ENCODE data around the gene SLC44A2. TPM values are rescaled to one million over a fixed set of nuclear protein-coding genes. Genes with fewer than 3 reads are reported as not detected.

Gene SLC44A2
- total and polyA plus RNA-seq, 2 of the 8 experiments (the other 6 are each of a cell fraction or from before 2014, with no cell fraction given), result 105 to 120 TPM

DNA sequence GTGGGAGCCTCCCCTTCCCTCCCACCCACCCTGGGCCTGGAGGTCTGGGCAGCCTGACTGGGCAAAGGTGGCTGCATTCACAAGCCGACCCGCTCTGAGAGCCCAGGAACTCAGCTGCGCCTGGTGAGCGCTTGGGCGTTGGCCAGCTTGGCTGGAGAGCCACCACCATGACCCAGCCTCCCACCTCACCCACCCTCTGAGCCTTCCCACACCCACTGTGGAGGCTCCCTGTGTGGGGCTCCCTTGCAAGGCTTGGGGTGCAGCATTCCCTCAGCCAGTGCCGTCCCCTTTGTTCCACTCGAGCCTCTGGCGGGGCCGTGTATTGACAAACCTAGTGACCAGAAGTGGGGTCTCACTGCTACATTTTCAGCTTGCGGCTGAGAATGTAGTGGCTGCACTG, 60.8 kb downstream of the SLC44A2 start:
- no peak overlapping the region for H2BK15ac ChIP-seq (ENCODE audit: low read length)
- no peak overlapping the region for H4K91ac ChIP-seq (replicated peaks; ENCODE audit: insufficient read length, low read length)
- no peak overlapping the region for H2BK20ac ChIP-seq (ENCODE audit: low read length)
- CTCF ChIA-PET (ENCODE audit: partially characterized antibody), result interaction anchor here (0.8 to 4.7 kb wide), 4 partner anchors 15 to 106 kb away, joined by 3 to 30 read pairs (median 4); partner anchors contain the start of gene QTRT1
- H4K5ac ChIP-seq (ENCODE audit: insufficient read length, low read depth, low read length), result no peak overlapping the region
- no peak overlapping the region for H2AFZ ChIP-seq (ENCODE audit: low read length)
- POLR2A ChIA-PET (ENCODE audit: partially characterized antibody), result interaction anchor here (1.1 to 59.0 kb wide), 4 partner anchors 5 to 369 kb away, joined by 3 to 1874 read pairs (median 938); partner anchors contain the start of genes DNM2, ILF3, QTRT1 and SLC44A2
- no peak for FAIRE-seq
- H3K4me1 ChIP-seq (replicated peaks in 1 of 4; ENCODE audit: control insufficient read depth in 3 of 4, insufficient read depth in 4 of 4, low read length in 3 of 4), result no peaks in the 10 kb centered on the region; a peak in 2 of 7 replicates
- no peaks in the 10 kb centered on the region for H3K23me2 ChIP-seq (ENCODE audit: low read depth, low read length)
- no peak overlapping the region for H2AK5ac ChIP-seq (ENCODE audit: low read depth, low read length)
- H3K4me2 ChIP-seq (ENCODE audit: insufficient read depth in 1 of 2, low read depth in 2 of 2, low read length in 2 of 2), result no peak overlapping the region
- H3K36me3 ChIP-seq (ENCODE audit: control insufficient read depth in 2 of 4, insufficient read depth in 4 of 4, low read length in 3 of 4), result peaks cover 86 to 99% (median 95%) of the 10 kb centered on the region in 4 experiments
- no peaks in the 10 kb centered on the region for H3K27me3 ChIP-seq (replicated peaks in 1 of 4; ENCODE audit: control insufficient read depth in 3 of 4, extremely low read depth in 1 of 4, insufficient read depth in 3 of 4, low read length in 3 of 4)
- no peak overlapping the region for H2BK12ac ChIP-seq (ENCODE audit: low read depth, low read length)
- H3K4me3 ChIP-seq (ENCODE audit: extremely low read depth in 1 of 4, insufficient read depth in 2 of 4, low read depth in 3 of 4, low read length in 4 of 4), result no peak overlapping the region
- peaks cover 0 to 50% of the 10 kb centered on the region in 2 experiments; a peak in 2 of 4 replicates for H3K79me2 ChIP-seq (ENCODE audit: control insufficient read depth in 1 of 2, insufficient read depth in 2 of 2, low read length in 2 of 2)
- no peak overlapping the region for H3K14ac ChIP-seq (ENCODE audit: insufficient read length)
- no peak overlapping the region for H3K23ac ChIP-seq (ENCODE audit: insufficient read length)
- H3K9me3 ChIP-seq (ENCODE audit: insufficient read depth in 2 of 2, low read depth in 1 of 2, low read length in 1 of 2), result no peaks in the 10 kb centered on the region
- H3K56ac ChIP-seq (replicated peaks; ENCODE audit: insufficient read length, low read depth, low read length), result no peak overlapping the region
- no peak overlapping the region; the same call in 1 of the 2 replicates for H2BK5ac ChIP-seq (ENCODE audit: low read depth, low read length)
- H2BK120ac ChIP-seq (replicated peaks; ENCODE audit: low read depth, low read length), result no peak overlapping the region
- no peak for DNase-seq (ENCODE audit: low read depth in 1 of 2, low spot score in 2 of 2)
- no peak overlapping the region for H3K18ac ChIP-seq (ENCODE audit: extremely low read depth, low read length)
- no peak overlapping the region for H3K4ac ChIP-seq (replicated peaks; ENCODE audit: insufficient read length, low read depth, low read length)
- peaks cover 11% of the 10 kb centered on the region; the same call in 1 of the 2 replicates for H3K79me1 ChIP-seq (ENCODE audit: low read depth, low read length)
- H4K20me1 ChIP-seq (replicated peaks in 1 of 2; ENCODE audit: control insufficient read depth in 1 of 2, insufficient read depth in 2 of 2, low read length in 2 of 2), result peaks cover 45 to 56% of the 10 kb centered on the region in 2 experiments
- H3K9ac ChIP-seq (replicated peaks in 1 of 4; ENCODE audit: extremely low read depth in 1 of 4, low read depth in 3 of 4, low read length in 3 of 4), result no peak overlapping the region
- peak overlapping the region; percentile 83 for H4K8ac ChIP-seq (ENCODE audit: extremely low read depth, insufficient read depth, low read length)
- 95% methylated on average over 7 of the region's 10 CpGs; no CpG with 5 or more reads in 1 of the 2 experiments for WGBS, 2 experiments (ENCODE audit: extremely low coverage in 1 of 2, insufficient coverage in 1 of 2, insufficient read length in 1 of 2, insufficient replicate concordance in 2 of 2, low coverage in 1 of 2, low lambda C conversion rate in 2 of 2, missing lambda C conversion rate in 1 of 2)
- no peak overlapping the region for H3K27ac ChIP-seq (ENCODE audit: low read depth, low read length)
- TF ChIP-seq, protein P1, sequence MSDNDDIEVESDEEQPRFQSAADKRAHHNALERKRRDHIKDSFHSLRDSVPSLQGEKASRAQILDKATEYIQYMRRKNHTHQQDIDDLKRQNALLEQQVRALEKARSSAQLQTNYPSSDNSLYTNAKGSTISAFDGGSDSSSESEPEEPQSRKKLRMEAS (IDR thresholded peaks at IDR 0.05), result no peak
- TF ChIP-seq TAF1 (IDR thresholded peaks at IDR 0.05; ENCODE audit: low read depth, low read length), result no peak
- no peak for TF ChIP-seq GABPA (IDR thresholded peaks at IDR 0.05; ENCODE audit: borderline replicate concordance, insufficient read depth, low read length)
- TF ChIP-seq GTF2F1 (IDR thresholded peaks at IDR 0.05; ENCODE audit: borderline replicate concordance, low read depth, low read length), result no peak
- TF ChIP-seq TBP (IDR thresholded peaks at IDR 0.05; ENCODE audit: low read depth, low read length), result no peak
- TF ChIP-seq EZH2 (IDR thresholded peaks at IDR 0.05; ENCODE audit: low read depth, low read length, severe bottlenecking), result no peak
- no peak for TF ChIP-seq FOSL1 (IDR thresholded peaks at IDR 0.05; ENCODE audit: insufficient read depth, low read depth, low read length)
- no peak for TF ChIP-seq KDM1A (IDR thresholded peaks at IDR 0.05; ENCODE audit: borderline replicate concordance, low read length)
- TF ChIP-seq BCL11A (IDR thresholded peaks at IDR 0.05; ENCODE audit: low read depth in 2 of 2, low read length in 2 of 2), result no peak
- TF ChIP-seq, protein P2, sequence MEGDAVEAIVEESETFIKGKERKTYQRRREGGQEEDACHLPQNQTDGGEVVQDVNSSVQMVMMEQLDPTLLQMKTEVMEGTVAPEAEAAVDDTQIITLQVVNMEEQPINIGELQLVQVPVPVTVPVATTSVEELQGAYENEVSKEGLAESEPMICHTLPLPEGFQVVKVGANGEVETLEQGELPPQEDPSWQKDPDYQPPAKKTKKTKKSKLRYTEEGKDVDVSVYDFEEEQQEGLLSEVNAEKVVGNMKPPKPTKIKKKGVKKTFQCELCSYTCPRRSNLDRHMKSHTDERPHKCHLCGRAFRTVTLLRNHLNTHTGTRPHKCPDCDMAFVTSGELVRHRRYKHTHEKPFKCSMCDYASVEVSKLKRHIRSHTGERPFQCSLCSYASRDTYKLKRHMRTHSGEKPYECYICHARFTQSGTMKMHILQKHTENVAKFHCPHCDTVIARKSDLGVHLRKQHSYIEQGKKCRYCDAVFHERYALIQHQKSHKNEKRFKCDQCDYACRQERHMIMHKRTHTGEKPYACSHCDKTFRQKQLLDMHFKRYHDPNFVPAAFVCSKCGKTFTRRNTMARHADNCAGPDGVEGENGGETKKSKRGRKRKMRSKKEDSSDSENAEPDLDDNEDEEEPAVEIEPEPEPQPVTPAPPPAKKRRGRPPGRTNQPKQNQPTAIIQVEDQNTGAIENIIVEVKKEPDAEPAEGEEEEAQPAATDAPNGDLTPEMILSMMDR (IDR thresholded peaks at IDR 0.05; ENCODE audit: control extremely low read depth in 1 of 3, insufficient read depth in 1 of 3, low read depth in 1 of 3, low read length in 3 of 3), result no peak
- no peak for TF ChIP-seq POU5F1 (IDR thresholded peaks at IDR 0.05; ENCODE audit: low read depth, low read length)

Data from H1 (cell line).